ENCODE measurements around the gene MTOR.
"Not testable (repeated sequence)": the region's sequence is repeated elsewhere in the genome, so short reads cannot be mapped to it uniquely, and the experiment has no call there.

Gene MTOR

DNA sequence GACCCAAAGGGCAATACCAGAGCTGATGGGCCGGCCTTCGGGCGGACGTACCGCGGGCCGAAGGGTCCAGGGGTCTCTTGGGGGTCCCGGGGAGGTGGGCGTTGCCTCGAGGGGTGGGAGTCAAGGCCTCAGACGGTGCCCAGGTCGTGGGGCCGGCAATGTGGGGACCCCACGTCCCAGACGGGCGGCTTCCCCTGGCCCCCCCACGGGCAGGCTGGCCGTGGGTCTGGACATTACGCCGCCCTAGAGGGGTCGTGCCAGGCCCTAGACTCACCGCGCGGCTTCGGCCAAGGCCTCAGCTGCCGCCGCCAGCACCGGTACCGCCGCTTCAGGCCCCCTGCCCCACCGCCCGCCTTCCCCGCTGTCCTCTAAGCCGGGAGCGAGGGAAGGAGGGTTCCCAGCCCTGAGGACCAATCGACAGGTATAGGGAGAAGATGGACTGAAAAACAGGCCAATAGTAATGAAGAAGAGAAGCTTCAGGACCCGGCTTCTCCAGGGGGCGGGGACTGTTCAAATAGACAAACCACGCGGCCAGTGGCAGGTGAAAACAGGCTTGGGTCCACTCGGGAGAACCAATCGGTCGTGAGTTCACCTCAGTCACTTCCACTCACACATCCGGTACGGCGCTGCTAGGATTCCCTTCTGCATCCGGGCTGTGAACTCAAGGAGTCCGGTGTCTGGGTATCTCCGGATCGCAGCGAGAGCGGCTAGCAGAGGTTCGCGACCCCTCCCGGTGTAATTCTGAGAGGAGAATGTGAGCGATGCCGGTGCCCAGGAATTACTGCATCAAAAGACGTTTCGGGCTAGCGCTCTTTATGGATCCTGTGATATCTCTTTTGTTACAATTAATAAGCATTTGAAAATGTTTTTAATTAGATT is at the start of gene MTOR:
MTOR (minus strand) TSS at position 381 of the 879 bp plus-strand sequence. CDS start 3,142 bp downstream, outside the sequence.
- peak; percentile 84 to 93 for DNase-seq (ENCODE audit: low read depth in 2 of 2, low spot score in 1 of 2)

- DNase-seq (ENCODE audit: low read depth in 2 of 2, low spot score in 1 of 2), result no peak
These were observed 47.0 kb upstream of the MTOR start for GRCh38 chr1:11309385-11309784.

- DNase-seq (ENCODE audit: low read depth in 2 of 2, low spot score in 1 of 2), result no peak
These were observed 46.4 kb upstream of the MTOR start for GRCh38 chr1:11308699-11309224.

DNA sequence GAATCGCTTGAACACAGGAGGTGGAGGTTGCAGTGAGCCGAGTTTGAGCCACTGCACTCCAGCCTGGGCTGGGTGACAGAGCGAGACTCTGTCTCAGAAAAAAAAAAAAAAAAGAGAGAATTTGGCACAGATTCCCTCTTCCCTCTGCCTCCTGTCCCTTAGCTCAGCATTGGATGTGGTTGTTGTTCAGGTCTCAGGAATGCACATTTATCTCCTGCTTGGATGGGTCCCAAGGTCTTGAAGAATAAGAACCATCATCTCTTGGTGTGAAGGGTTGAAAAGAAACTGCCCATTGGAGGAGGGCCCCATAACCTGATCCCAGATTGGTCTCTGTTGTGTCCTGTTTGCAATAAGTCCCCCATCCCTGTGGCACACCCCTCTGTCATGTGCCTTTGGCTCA is 45.5 kb upstream of the MTOR start:
- DNase-seq (ENCODE audit: low read depth in 2 of 2, low spot score in 1 of 2), result no peak

- DNase-seq (ENCODE audit: low read depth in 2 of 2, low spot score in 1 of 2), result not testable (repeated sequence)
These were observed 43.2 kb upstream of the MTOR start for GRCh38 chr1:11305516-11305915.

DNA sequence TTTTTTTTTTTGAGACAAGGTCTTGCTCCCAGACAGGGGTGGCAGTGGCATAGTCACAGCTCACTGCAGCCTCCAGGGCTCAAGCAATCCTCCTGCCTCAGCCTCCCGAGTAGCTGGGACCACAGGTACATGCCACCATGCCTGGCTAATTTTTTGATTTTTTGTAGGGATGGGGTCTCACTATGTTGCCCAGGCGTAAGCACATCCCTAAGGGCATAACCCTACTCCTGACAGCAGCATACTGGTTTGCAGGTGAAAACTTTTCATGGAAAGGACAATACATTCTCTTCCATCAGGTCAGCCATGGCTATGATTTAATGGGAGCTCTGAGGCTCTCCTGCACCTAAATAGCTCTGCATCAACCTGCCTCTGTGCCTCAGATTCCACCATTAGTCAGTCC is 40.0 kb upstream of the MTOR start:
- DNase-seq (ENCODE audit: low read depth in 2 of 2, low spot score in 1 of 2), result no peak

DNA sequence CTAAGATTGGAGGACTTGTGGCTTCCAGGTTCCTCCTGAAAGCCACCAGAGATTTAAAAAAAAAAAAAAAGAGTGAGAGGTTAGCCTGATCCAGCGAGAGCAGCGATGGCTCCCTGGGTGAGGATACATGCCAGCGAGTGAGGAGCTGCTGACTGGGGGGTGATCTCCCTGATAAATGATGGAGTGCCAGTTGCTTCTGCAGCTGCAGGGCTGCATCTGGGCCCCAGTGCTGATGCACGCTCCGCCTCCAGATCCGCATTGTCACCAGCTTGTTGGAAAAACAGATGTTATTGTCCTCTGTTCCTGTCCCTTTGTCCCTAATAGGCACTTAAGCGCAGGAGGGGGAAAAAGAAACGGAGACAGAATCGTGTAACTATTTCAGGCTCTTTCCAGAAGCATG is 39.2 kb upstream of the MTOR start:
- no peak for DNase-seq (ENCODE audit: low read depth in 2 of 2, low spot score in 1 of 2)

GRCh38 chr1:11299225-11299574 is 36.8 kb upstream of the MTOR start:
- no peak for DNase-seq (ENCODE audit: low read depth in 2 of 2, low spot score in 1 of 2)

DNA sequence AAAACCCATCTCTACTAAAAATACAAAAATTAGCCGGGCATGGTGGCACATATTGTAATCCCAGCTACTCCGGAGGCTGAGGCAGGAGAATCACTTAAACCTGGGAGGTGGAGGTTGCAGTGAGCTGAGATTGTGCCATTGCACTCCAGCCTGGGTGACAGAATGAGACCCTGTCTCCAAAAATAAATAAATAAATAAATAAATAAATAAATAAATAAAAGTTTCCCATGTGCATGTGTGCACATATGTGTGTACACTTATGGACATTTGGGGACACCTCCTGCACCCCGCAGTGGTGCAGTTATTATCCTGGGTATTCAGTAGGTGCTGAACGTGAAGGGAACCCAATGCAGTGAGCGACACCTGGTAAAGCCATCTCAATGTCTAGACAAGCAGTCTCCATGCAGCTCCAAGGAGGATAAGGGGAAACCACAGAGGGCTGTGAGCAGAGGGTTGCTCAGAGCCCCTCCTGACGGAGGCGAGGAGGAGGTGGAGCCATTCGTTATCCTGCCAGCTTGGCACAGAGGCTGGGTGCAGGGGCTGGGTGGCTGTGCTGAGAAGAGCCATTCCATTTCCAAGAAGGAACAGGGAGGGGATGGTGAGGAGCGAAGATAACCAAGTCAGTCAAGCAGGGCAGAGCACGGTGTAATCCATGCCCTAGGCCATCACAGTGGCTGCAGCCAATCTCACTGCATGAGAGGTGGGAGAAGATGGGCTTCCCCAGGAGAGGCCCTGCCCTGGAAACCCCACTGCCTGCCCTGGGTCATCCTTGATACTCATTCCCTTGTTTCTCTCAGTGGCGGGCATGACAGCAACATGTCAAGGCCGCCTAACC is 36.3 kb upstream of the MTOR start:
- DNase-seq (ENCODE audit: low read depth in 2 of 2, low spot score in 1 of 2), result no peak

DNA sequence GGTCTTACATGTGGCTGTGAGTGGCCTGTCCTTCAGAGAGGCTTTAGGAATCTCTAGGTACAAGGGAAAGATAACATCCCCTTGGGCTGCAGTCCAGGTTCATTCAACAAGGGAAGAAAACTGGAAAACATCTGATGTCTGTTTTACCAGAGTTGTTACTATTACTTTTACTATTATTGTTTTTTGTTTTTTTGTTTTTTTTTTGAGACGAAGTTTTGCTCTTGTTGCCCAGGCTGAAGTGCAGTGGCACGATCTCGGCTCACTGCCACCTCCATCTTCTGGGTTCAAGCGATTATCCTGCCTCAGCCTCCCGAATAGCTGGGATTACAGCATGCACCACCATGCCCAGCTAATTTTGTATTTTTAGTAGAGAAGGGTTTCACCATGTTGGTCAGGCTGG is 35.4 kb upstream of the MTOR start:
- DNase-seq (ENCODE audit: low read depth in 2 of 2, low spot score in 1 of 2), result not testable (repeated sequence)

DNA sequence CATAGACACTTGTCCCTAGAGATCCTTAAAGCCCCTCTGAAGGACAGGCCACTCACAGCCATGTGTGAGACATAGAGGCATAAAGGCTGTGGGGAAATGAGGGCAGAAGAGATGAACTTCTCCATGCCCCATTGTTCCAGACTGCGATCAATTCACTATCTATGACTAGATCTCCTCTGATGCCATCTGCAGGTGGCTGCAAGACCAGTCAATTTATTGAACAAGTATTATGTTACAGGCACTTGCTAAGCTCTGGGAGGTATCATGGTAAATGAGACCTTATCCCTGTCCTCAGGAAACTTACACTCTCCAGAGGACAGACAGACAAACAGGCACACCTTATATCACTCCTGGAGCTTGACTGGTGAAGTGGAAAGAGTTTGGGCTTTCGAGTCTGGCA is 33.6 kb upstream of the MTOR start:
- no peak for DNase-seq (ENCODE audit: low read depth in 2 of 2, low spot score in 1 of 2)

DNA sequence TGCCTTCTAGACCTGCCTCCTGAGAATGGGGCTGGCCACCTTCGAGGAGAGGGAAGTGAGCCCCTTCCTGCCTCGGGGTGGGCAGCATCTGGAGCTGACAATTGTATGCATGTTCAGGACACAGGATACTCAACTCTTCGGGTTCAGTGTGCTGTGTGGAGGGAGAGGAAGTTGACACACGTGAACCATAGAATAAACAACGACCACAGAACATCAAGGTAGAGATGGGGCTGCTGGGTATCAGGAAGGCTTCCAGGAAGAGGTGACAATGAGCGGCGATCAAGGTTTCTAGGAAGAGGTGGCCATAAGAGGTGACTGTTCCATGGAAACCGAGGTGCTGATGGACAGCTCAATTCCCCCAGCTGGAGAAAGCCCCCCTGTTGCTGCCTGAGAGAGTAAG is 32.6 kb upstream of the MTOR start:
- no peak for DNase-seq (ENCODE audit: low read depth in 2 of 2, low spot score in 1 of 2)

DNA sequence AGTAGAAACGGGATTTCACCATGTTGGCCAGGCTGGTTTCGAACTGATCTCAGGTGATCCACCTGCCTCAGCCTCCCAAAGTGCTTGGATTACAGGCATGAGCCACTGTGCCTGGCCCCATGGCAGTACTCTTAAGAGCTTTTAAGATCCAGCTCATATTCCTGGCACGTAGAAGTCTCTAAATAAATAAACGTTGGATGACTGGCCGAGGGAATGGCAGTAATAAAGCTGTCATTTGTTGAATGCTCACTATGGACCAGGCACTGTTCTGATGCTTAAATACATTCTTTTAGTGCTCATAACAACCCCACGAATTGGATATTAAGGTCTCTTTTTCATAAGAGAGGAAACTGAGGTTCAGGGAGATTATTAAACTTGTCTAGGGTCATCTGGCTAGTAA is 31.5 kb upstream of the MTOR start:
- DNase-seq (ENCODE audit: low read depth in 2 of 2, low spot score in 1 of 2), result no peak

- no peak for DNase-seq (ENCODE audit: low read depth in 2 of 2, low spot score in 1 of 2)
These were observed 28.7 kb upstream of the MTOR start for GRCh38 chr1:11291049-11291448.

DNA sequence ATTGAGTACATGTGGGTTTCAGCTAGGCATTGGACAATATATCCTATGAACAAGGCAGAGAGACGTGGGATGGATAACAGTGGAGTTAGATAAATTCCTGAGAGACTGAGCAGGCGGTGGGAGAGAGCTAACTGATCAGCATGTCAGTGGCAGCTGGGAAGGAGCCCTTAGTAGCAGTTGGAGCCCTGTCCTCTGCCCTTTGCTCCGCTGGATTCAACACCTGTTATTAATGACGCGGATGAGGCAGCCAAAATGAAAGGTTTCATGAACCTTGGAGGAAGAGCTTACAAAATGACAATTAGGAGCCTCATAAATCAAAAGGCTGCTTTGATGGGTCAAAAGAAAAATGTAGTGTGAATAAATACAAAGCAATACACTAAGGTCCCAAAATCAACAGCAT is 26.7 kb upstream of the MTOR start:
- no peak for DNase-seq (ENCODE audit: low read depth in 2 of 2, low spot score in 1 of 2)

- DNase-seq (ENCODE audit: low read depth in 2 of 2, low spot score in 1 of 2), result no peak
These were observed 24.5 kb upstream of the MTOR start for GRCh38 chr1:11286735-11287410.

DNA sequence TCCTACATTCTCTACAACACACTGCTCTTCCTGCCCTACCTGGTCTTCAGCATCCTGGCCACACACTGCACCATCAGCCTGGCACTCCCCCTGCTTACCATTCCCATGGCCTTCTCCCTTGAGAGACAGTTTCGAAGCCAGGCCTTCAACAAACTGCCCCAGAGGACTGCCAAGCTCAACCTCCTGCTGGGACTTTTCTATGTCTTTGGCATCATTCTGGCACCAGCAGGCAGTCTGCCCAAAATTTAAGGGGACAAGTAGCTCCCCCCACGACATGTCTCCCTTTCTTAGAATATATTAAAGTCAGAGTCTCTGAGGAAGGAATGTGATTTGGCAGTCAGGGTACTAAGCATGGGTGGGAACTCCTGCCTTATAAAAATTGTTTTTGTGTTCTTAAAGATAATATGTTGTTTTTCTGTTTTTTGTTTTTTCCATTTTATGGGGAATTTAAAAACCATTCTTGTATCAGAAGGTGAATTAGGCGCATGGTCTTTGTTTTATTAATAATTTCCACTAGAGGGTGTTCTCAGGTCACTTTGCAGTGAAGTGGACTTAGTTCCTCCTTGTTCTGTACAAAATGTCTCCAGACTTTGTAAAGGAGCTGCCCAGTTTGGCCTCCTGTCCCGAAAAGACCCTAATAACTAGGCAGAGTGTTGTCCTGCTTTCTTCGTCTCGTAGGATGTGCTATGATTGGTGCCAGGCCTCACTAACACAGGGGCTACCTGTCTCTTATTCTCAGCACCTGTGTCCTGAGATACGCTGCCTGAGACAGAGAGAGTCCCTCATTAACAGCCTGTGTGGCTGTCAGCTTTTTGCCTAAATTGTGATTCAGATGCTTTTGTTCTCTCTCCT is 23.8 kb upstream of the MTOR start:
- no peak for DNase-seq (ENCODE audit: low read depth in 2 of 2, low spot score in 1 of 2)

GRCh38 chr1:11284784-11285183 is 22.4 kb upstream of the MTOR start:
- no peak for DNase-seq (ENCODE audit: low read depth in 2 of 2, low spot score in 1 of 2)

DNA sequence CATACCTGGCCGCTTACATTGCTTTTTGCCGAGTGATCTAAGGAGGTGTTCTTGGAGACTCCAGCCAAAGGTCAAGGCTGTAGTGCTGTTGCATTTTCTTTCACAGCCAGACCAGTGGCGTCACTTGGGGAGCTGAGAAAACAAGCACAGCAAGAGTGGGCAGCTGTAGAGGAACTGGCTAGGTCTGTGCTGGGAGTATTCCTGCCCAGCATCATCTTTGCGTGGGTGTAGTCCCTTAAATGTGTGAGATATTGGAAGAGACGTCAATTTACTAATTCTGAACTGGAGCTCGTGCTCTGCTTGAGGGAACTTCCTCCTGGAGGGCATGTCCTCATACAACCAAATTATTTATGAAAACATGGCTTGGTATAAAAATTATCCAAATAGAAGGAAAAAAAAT is 20.8 kb upstream of the MTOR start:
- no peak for DNase-seq (ENCODE audit: low read depth in 2 of 2, low spot score in 1 of 2)

DNA sequence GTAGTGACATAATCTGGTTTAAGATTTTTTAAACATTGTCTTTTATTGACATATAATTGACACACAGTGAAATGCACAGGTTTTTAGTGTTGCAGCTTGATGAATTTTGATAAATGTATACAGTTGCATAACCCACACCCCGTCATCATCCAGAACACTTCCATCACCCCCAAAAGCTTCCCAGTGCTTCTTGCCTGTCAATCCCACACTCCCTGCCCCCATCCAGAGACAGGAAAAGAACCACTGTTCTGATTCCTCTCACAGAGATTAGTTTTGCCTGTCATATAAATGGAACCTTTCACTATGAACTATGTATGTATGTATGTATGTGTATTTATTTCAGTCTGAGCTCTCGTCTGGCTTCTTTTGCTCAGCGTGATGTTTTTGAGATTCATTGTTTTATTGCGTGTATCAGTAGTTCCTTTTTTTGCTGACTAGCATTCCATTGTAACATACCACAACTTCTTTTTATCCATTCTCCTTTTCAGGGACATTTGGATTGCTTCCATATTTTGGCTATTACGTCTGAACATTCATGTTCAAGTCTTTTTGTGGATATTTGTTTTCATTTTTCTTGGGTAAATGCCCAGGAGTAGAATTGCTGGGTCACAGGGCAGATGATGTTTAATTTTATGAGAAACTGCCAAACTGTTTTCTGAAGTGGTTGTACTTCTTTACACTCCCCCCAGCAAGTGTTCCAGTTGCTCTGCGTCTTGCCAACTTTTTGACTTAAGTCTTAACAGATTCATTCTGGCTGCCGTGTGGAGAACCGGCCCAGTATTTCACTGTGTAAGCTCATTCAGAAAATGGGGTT is 19.4 kb upstream of the MTOR start:
- DNase-seq (ENCODE audit: low read depth in 2 of 2, low spot score in 1 of 2), result no peak
